BLaER1 treated with 17β-estradiol and CSF1 and Interleukin-3, amounts not matched to agents 10 nM and 100 nM (cell line): Measurements from ENCODE around the gene HTR3C.
A peak's percentile ranks its signal among the peaks of the same experiment; 100 is the strongest.
"Not testable (repeated sequence)": the region's sequence is repeated elsewhere in the genome, so short reads cannot be mapped to it uniquely, and the experiment has no call there.

Experiments
- H3K27ac ChIP-seq, 11 experiments: shearing (Covaris generic); formaldehyde crosslinking; 2 replicates each; pipeline ENCODE4 v1.8.1; 2022
- H3K27me3 ChIP-seq, 11 experiments: shearing (Covaris generic); formaldehyde crosslinking; 2 replicates each; pipeline ENCODE4 v1.8.1; 2022
- H3K36me3 ChIP-seq, 11 experiments: shearing (Covaris generic); formaldehyde crosslinking; 2 replicates each; pipeline ENCODE4 v1.8.1; 2022
- H3K4me1 ChIP-seq, 10 experiments: shearing (Covaris generic); formaldehyde crosslinking; 2 replicates each; pipeline ENCODE4 v1.8.1; 2022
- H3K4me2 ChIP-seq, 11 experiments: shearing (Covaris generic); formaldehyde crosslinking; 2 replicates each; pipeline ENCODE4 v1.8.1; 2022
- H3K4me3 ChIP-seq, 10 experiments: shearing (Covaris generic); formaldehyde crosslinking; 2 replicates each; pipeline ENCODE4 v1.8.1; 2022
- H3K9ac ChIP-seq, 11 experiments: shearing (Covaris generic); formaldehyde crosslinking; 2 replicates each; pipeline ENCODE4 v1.8.1; 2022
- H3K9me3 ChIP-seq, 11 experiments: shearing (Covaris generic); formaldehyde crosslinking; replicated peaks in 1 of 11; 2 replicates each; pipeline ENCODE4 v1.8.1; 2022
- H4K20me1 ChIP-seq, 11 experiments: shearing (Covaris generic); formaldehyde crosslinking; 2 replicates each; pipeline ENCODE4 v1.8.1; 2022
- Cebpa-rat ChIP-seq, 11 experiments: shearing (Covaris generic); IDR thresholded peaks; 2 replicates each; pipeline ENCODE4 v1.8.1; 2022

HTR3C gene

GRCh38 chr3:184011937-184012889 is 40.6 kb upstream of the HTR3C start:
- H3K4me3 ChIP-seq, result no peak overlapping the region
- peaks cover 29 to 46% (median 37%) of the 10 kb centered on the region in 10 experiments for H3K4me1 ChIP-seq
- H3K9ac ChIP-seq, result no peak overlapping the region
- no peak for TF ChIP-seq Cebpa-rat (IDR thresholded peaks at IDR 0.05)
- no peaks in the 10 kb centered on the region for H3K27me3 ChIP-seq
- no peak overlapping the region for H3K27ac ChIP-seq
- peaks cover 54 to 69% (median 57%) of the 10 kb centered on the region in 11 experiments for H3K36me3 ChIP-seq
- H4K20me1 ChIP-seq, result peaks cover 0 to 29% (median 4%) of the 10 kb centered on the region in 11 experiments; a peak in 5 of 22 replicates
- H3K9me3 ChIP-seq, result no peaks in the 10 kb centered on the region
- H3K4me2 ChIP-seq, result no peak overlapping the region

GRCh38 chr3:184015381-184016019 is 37.3 kb upstream of the HTR3C start:
- TF ChIP-seq Cebpa-rat (IDR thresholded peaks at IDR 0.05), result no peak
- Histone ChIP-seq H3K9ac (peak overlapping the region in 2 of 11 experiments; percentile 75 to 79; a peak in 5 of 22 replicates), H3K4me1 (peaks cover 24 to 36% (median 30%) of the 10 kb centered on the region in 10 experiments)

GRCh38 chr3:184016169-184016570 is 36.7 kb upstream of the HTR3C start:
- peak overlapping the region; percentile 68 to 97 (median 87) for H3K4me2 ChIP-seq
- peaks cover 0 to 23% (median 0%) of the 10 kb centered on the region in 11 experiments; a peak in 5 of 22 replicates for H4K20me1 ChIP-seq
- peak overlapping the region in 4 of 11 experiments; percentile 13 to 88 (median 77); a peak in 6 of 22 replicates for H3K9ac ChIP-seq
- no peaks in the 10 kb centered on the region for H3K9me3 ChIP-seq
- no peak overlapping the region; a peak in 2 of 22 replicates for H3K27ac ChIP-seq
- no peaks in the 10 kb centered on the region for H3K27me3 ChIP-seq
- peaks cover 24 to 43% (median 30%) of the 10 kb centered on the region in 10 experiments for H3K4me1 ChIP-seq
- peak overlapping the region in 7 of 10 experiments; percentile 84 to 98 (median 94); a peak in 8 of 20 replicates for H3K4me3 ChIP-seq
- peaks cover 30 to 32% (median 31%) of the 10 kb centered on the region in 11 experiments for H3K36me3 ChIP-seq
- TF ChIP-seq Cebpa-rat (IDR thresholded peaks at IDR 0.05), result no peak

More at GRCh38 chr3:184015381-184016019, 37.3 kb upstream of the HTR3C start:
- peaks cover 35 to 38% (median 38%) of the 10 kb centered on the region in 11 experiments for H3K36me3 ChIP-seq
- H3K9me3 ChIP-seq, result no peaks in the 10 kb centered on the region
- H3K27me3 ChIP-seq, result no peaks in the 10 kb centered on the region
- peak overlapping the region in 3 of 10 experiments; percentile 94 to 98 (median 95); a peak in 3 of 20 replicates for H3K4me3 ChIP-seq
- peaks cover 0 to 23% (median 0%) of the 10 kb centered on the region in 11 experiments; a peak in 5 of 22 replicates for H4K20me1 ChIP-seq
- no peak overlapping the region for H3K27ac ChIP-seq
- H3K4me2 ChIP-seq, result peak overlapping the region; percentile 68 to 97 (median 87)

- Histone ChIP-seq H3K4me1 (peaks cover 25 to 51% (median 35%) of the 10 kb centered on the region in 10 experiments), H3K27ac (peak overlapping the region in 10 of 11 experiments; percentile 48 to 87 (median 80); a peak in 20 of 22 replicates), H4K20me1 (peaks cover 0 to 23% (median 0%) of the 10 kb centered on the region in 11 experiments; a peak in 5 of 22 replicates), H3K9ac (peak overlapping the region; percentile 75 to 89 (median 84)), H3K4me2 (peak overlapping the region; percentile 68 to 97 (median 87)), H3K36me3 (peaks cover 22 to 23% (median 23%) of the 10 kb centered on the region in 11 experiments), H3K4me3 (peak overlapping the region; percentile 84 to 98 (median 93)), H3K9me3 (no peaks in the 10 kb centered on the region), H3K27me3 (no peaks in the 10 kb centered on the region)
- TF ChIP-seq Cebpa-rat (IDR thresholded peaks at IDR 0.05), result no peak
Observed at GRCh38 chr3:184016811-184017671, 35.8 kb upstream of the HTR3C start.

GRCh38 chr3:184017672-184018423 is 35.0 kb upstream of the HTR3C start, which contains the start of gene ABCC5:
ABCC5 (minus strand) TSS chr3:184017884; CDS start chr3:184014392, 3,492 bp downstream.
- no peak for TF ChIP-seq Cebpa-rat (IDR thresholded peaks at IDR 0.05)
- Histone ChIP-seq H3K9ac (peak within 1 kb of the TSS; percentile 75 to 89 (median 84)), H3K9me3 (no peaks in the 10 kb centered on the region), H3K36me3 (peaks cover 14 to 15% (median 14%) of the 10 kb centered on the region in 11 experiments), H3K4me1 (peaks cover 32 to 59% (median 43%) of the 10 kb centered on the region in 10 experiments), H3K27ac (peak within 1 kb of the TSS in 10 of 11 experiments; percentile 48 to 87 (median 80); a peak in 20 of 22 replicates), H3K4me3 (peak within 1 kb of the TSS; percentile 84 to 98 (median 93)), H3K27me3 (no peaks in the 10 kb centered on the region), H3K4me2 (peak within 1 kb of the TSS; percentile 68 to 97 (median 87)), H4K20me1 (peaks cover 0 to 23% (median 0%) of the 10 kb centered on the region in 11 experiments; a peak in 5 of 22 replicates)

GRCh38 chr3:184018424-184018973 is 34.3 kb upstream of the HTR3C start:
- Histone ChIP-seq H3K4me1 (peaks cover 32 to 65% (median 44%) of the 10 kb centered on the region in 10 experiments), H3K27ac (peak overlapping the region in 10 of 11 experiments; percentile 48 to 87 (median 80); a peak in 19 of 22 replicates), H4K20me1 (peaks cover 0 to 23% (median 0%) of the 10 kb centered on the region in 11 experiments; a peak in 5 of 22 replicates), H3K4me2 (peak overlapping the region; percentile 68 to 97 (median 86)), H3K9me3 (0 out of 22 replicates have a peak, but pooled peaks cover 0 to 1% (median 0%) of the 10 kb centered on the region in 11 experiments), H3K36me3 (peaks cover 7 to 8% (median 8%) of the 10 kb centered on the region in 11 experiments), H3K27me3 (no peaks in the 10 kb centered on the region), H3K9ac (peak overlapping the region; percentile 75 to 89 (median 84)), H3K4me3 (peak overlapping the region; percentile 84 to 98 (median 93))
- no peak for TF ChIP-seq Cebpa-rat (IDR thresholded peaks at IDR 0.05)

GRCh38 chr3:184022323-184022722 is 30.5 kb upstream of the HTR3C start:
- Histone ChIP-seq H3K9me3 (peaks cover 0 to 17% (median 4%) of the 10 kb centered on the region in 11 experiments; a peak in 7 of 22 replicates), H3K4me1 (peaks cover 14 to 40% (median 22%) of the 10 kb centered on the region in 10 experiments; a peak in 18 of 20 replicates), H3K4me2 (peak overlapping the region; percentile 33 to 78 (median 62)), H4K20me1 (no peaks in the 10 kb centered on the region), H3K4me3 (no peak overlapping the region), H3K27me3 (no peaks in the 10 kb centered on the region), H3K27ac (peak overlapping the region in 10 of 11 experiments; percentile 56 to 84 (median 69); a peak in 20 of 22 replicates), H3K9ac (peak overlapping the region in 6 of 11 experiments; percentile 34 to 73 (median 59); a peak in 11 of 22 replicates), H3K36me3 (no peaks in the 10 kb centered on the region)
- peak in 3 of 11 experiments; percentile 19 to 78 (median 75); a peak in 5 of 22 replicates for TF ChIP-seq Cebpa-rat (IDR thresholded peaks at IDR 0.05)

GRCh38 chr3:184025256-184025655 is 27.6 kb upstream of the HTR3C start:
- H3K9ac ChIP-seq, H3K27me3 ChIP-seq, H3K36me3 ChIP-seq, H3K4me2 ChIP-seq, H3K27ac ChIP-seq, H3K4me3 ChIP-seq, H4K20me1 ChIP-seq: not testable (repeated sequence)
- Histone ChIP-seq H3K9me3 (peaks cover 0 to 17% (median 4%) of the 10 kb centered on the region in 11 experiments; a peak in 7 of 22 replicates), H3K4me1 (peaks cover 8 to 30% (median 15%) of the 10 kb centered on the region in 10 experiments; a peak in 18 of 20 replicates)

GRCh38 chr3:184028275-184028890 is 24.5 kb upstream of the HTR3C start:
- not testable (repeated sequence) for H4K20me1 ChIP-seq, H3K4me3 ChIP-seq, H3K4me2 ChIP-seq, H3K27ac ChIP-seq, H3K4me1 ChIP-seq, H3K27me3 ChIP-seq, H3K9ac ChIP-seq, H3K36me3 ChIP-seq
- peaks cover 0 to 17% (median 4%) of the 10 kb centered on the region in 11 experiments; a peak in 7 of 22 replicates for H3K9me3 ChIP-seq
